GM23338 (cell line): ENCODE measurements around the gene HEBP1. TPM values are rescaled to one million over a fixed set of nuclear protein-coding genes. Genes with fewer than 3 reads are reported as not detected.

Experiments
- ATAC-seq: fragments of 200-7000 bp; cut with Tn5 transposase; 3 replicates; pipeline ENCODE4 v1.9.1; 2020
- DNase-seq: peaks from one replicate; pipeline ENCODE4 v3.0.0-alpha.2; 2015; ENCODE audit warnings: low spot score
- H2AFZ ChIP-seq: fragments of 200-600 bp; sonication (generic); 2 replicates; pipeline ENCODE4 v1.8.0; 2016; ENCODE audit warnings: antibody characterized with exemption, mild to moderate bottlenecking, moderate library complexity
- H3F3A ChIP-seq: fragments of 200-600 bp; sonication (generic); replicated peaks from 2 replicates; pipeline ENCODE4 v1.8.0; 2017; ENCODE audit warnings: antibody characterized with exemption, mixed run types, low read depth
- H3K27ac ChIP-seq: fragments of 200-600 bp; sonication (generic); 2 replicates; pipeline ENCODE4 v1.6.1; 2016; ENCODE audit warnings: low read depth
- H3K27me3 ChIP-seq: fragments of 200-600 bp; sonication (generic); 2 replicates; pipeline ENCODE4 v1.8.0; 2016; ENCODE audit warnings: mild to moderate bottlenecking, mixed run types, moderate library complexity; ENCODE audit not compliant: insufficient read depth
- H3K36me3 ChIP-seq: fragments of 200-600 bp; sonication (generic); 2 replicates; pipeline ENCODE4 v1.8.0; 2016; ENCODE audit warnings: mild to moderate bottlenecking; ENCODE audit not compliant: insufficient read depth
- H3K4me1 ChIP-seq: fragments of 200-600 bp; sonication (generic); 2 replicates; pipeline ENCODE4 v1.8.0; 2016; ENCODE audit warnings: mild to moderate bottlenecking, moderate library complexity; ENCODE audit not compliant: insufficient read depth
- H3K4me2 ChIP-seq: fragments of 200-600 bp; sonication (generic); 2 replicates; pipeline ENCODE4 v1.7.1; 2017; ENCODE audit warnings: mixed run types
- H3K4me3 ChIP-seq: fragments of 200-600 bp; sonication (generic); 2 replicates; pipeline ENCODE4 v1.6.1; 2016; ENCODE audit warnings: mixed run types
- H3K79me2 ChIP-seq: fragments of 200-600 bp; sonication (generic); replicated peaks from 2 replicates; pipeline ENCODE4 v1.8.0; 2017; ENCODE audit warnings: mild to moderate bottlenecking; ENCODE audit not compliant: insufficient read depth
- H3K9me2 ChIP-seq: fragments of 200-600 bp; sonication (generic); 2 replicates; pipeline ENCODE4 v1.8.0; 2017; ENCODE audit not compliant: insufficient read depth
- H4K20me1 ChIP-seq: fragments of 200-600 bp; sonication (generic); replicated peaks from 2 replicates; pipeline ENCODE4 v1.8.0; 2017; ENCODE audit warnings: mild to moderate bottlenecking; ENCODE audit not compliant: insufficient read depth
- H3K27ac Mint-ChIP-seq: 2 replicates; pipeline ENCODE4 v1.8.0; 2020; ENCODE audit warnings: inconsistent platforms, mild to moderate bottlenecking, moderate library complexity, mixed read lengths
- H3K27me3 Mint-ChIP-seq: 3 replicates; pipeline ENCODE4 v1.8.0; 2022; ENCODE audit warnings: low read depth, mild to moderate bottlenecking, moderate library complexity, mixed read lengths, inconsistent platforms; ENCODE audit not compliant: insufficient read depth, poor library complexity
- H3K36me3 Mint-ChIP-seq: 3 replicates; pipeline ENCODE4 v1.8.0; 2021; ENCODE audit warnings: low read depth, mild to moderate bottlenecking, inconsistent platforms, moderate library complexity, mixed read lengths
- H3K4me1 Mint-ChIP-seq: 3 replicates; pipeline ENCODE4 v1.8.0; 2020; ENCODE audit warnings: mild to moderate bottlenecking, inconsistent platforms, mixed read lengths
- H3K4me3 Mint-ChIP-seq: 3 replicates; pipeline ENCODE4 v1.8.0; 2021; ENCODE audit warnings: moderate library complexity, mild to moderate bottlenecking, inconsistent platforms, mixed read lengths
- H3K9me3 Mint-ChIP-seq: 3 replicates; pipeline ENCODE4 v1.8.0; 2020; ENCODE audit warnings: moderate library complexity, mild to moderate bottlenecking, inconsistent platforms, mixed read lengths
- CREB1 ChIP-seq: fragments of 250-450 bp; sonication (Bioruptor Pico); IDR thresholded peaks from 2 replicates; pipeline ENCODE4 v1.5.0; 2020; ENCODE audit warnings: low read depth, mild to moderate bottlenecking, moderate library complexity
- CTCF ChIP-seq, 2 experiments: fragments of 200-600 bp in 1 of 2; sonication (generic) in 1 of 2; conservative IDR thresholded peaks; 2 replicates each; pipeline versions ENCODE4 v1.5.1 to v1.6.1; 2016 to 2017; ENCODE audit warnings: antibody characterized with exemption in 2 of 2, low read depth in 2 of 2, mild to moderate bottlenecking in 2 of 2, moderate library complexity in 1 of 2
- ETS1 ChIP-seq: IDR thresholded peaks from 2 replicates; pipeline ENCODE4 v1.6.1; 2016; ENCODE audit warnings: antibody characterized with exemption
- EZH2 ChIP-seq: fragments of 200-600 bp; sonication (generic); IDR thresholded peaks from one replicate; pipeline ENCODE4 v1.8.0; 2017; ENCODE audit warnings: antibody characterized with exemption, mild to moderate bottlenecking, low read depth; ENCODE audit not compliant: unreplicated experiment
- JUNB ChIP-seq: IDR thresholded peaks from one replicate; pipeline ENCODE4 v1.6.1; 2016; ENCODE audit warnings: antibody characterized with exemption; ENCODE audit not compliant: unreplicated experiment
- NANOG ChIP-seq: IDR thresholded peaks from 2 replicates; pipeline ENCODE4 v1.6.1; 2016; ENCODE audit warnings: antibody characterized with exemption, borderline replicate concordance
- POLR2AphosphoS5 ChIP-seq: IDR thresholded peaks from 2 replicates; pipeline ENCODE4 v1.6.1; 2016; ENCODE audit warnings: antibody characterized with exemption, low read depth
- REST ChIP-seq: IDR thresholded peaks from one replicate; pipeline ENCODE4 v1.6.1; 2018; ENCODE audit warnings: antibody characterized with exemption; ENCODE audit not compliant: unreplicated experiment
- STAT1 ChIP-seq: IDR thresholded peaks from one replicate; pipeline ENCODE4 v1.6.1; 2016; ENCODE audit warnings: antibody characterized with exemption; ENCODE audit not compliant: unreplicated experiment
- ZNF114 ChIP-seq: fragments of 250-450 bp; sonication (Bioruptor Pico); IDR thresholded peaks from 2 replicates; pipeline ENCODE4 v1.5.0; 2020; ENCODE audit warnings: mild to moderate bottlenecking, moderate library complexity
- ZNF331 ChIP-seq: fragments of 250-450 bp; sonication (Bioruptor Pico); IDR thresholded peaks from 2 replicates; pipeline ENCODE4 v1.5.0; 2020; ENCODE audit warnings: low read depth, mild to moderate bottlenecking, moderate library complexity
- polyA plus RNA-seq: library from polyadenylated mRNA; unstranded; fragments of >200 nt; fragmentation: Nextera tagmentation; extraction: Ambion mirVana; gene quantifications from 2 replicates; pipeline ENCODE4 v1.2.1, GENCODE V29; 2016
- total RNA-seq: library from RNA; depleted of rRNA; stranded (reverse); fragments of >200 nt; shearing (Covaris generic); gene quantifications from 2 replicates; pipeline ENCODE4 v1.2.3, GENCODE V29; 2014
- TF ChIP-seq, protein P1 (sequence below): fragments of 250-450 bp; sonication (Bioruptor Pico); IDR thresholded peaks from 2 replicates; pipeline ENCODE4 v1.5.0; 2020; ENCODE audit warnings: mild to moderate bottlenecking, moderate library complexity

The HEBP1 gene
- total and polyA plus RNA-seq, 2 experiments from 2014 or later: 25.2 to 45.1 TPM

- TF ChIP-seq, protein P1, sequence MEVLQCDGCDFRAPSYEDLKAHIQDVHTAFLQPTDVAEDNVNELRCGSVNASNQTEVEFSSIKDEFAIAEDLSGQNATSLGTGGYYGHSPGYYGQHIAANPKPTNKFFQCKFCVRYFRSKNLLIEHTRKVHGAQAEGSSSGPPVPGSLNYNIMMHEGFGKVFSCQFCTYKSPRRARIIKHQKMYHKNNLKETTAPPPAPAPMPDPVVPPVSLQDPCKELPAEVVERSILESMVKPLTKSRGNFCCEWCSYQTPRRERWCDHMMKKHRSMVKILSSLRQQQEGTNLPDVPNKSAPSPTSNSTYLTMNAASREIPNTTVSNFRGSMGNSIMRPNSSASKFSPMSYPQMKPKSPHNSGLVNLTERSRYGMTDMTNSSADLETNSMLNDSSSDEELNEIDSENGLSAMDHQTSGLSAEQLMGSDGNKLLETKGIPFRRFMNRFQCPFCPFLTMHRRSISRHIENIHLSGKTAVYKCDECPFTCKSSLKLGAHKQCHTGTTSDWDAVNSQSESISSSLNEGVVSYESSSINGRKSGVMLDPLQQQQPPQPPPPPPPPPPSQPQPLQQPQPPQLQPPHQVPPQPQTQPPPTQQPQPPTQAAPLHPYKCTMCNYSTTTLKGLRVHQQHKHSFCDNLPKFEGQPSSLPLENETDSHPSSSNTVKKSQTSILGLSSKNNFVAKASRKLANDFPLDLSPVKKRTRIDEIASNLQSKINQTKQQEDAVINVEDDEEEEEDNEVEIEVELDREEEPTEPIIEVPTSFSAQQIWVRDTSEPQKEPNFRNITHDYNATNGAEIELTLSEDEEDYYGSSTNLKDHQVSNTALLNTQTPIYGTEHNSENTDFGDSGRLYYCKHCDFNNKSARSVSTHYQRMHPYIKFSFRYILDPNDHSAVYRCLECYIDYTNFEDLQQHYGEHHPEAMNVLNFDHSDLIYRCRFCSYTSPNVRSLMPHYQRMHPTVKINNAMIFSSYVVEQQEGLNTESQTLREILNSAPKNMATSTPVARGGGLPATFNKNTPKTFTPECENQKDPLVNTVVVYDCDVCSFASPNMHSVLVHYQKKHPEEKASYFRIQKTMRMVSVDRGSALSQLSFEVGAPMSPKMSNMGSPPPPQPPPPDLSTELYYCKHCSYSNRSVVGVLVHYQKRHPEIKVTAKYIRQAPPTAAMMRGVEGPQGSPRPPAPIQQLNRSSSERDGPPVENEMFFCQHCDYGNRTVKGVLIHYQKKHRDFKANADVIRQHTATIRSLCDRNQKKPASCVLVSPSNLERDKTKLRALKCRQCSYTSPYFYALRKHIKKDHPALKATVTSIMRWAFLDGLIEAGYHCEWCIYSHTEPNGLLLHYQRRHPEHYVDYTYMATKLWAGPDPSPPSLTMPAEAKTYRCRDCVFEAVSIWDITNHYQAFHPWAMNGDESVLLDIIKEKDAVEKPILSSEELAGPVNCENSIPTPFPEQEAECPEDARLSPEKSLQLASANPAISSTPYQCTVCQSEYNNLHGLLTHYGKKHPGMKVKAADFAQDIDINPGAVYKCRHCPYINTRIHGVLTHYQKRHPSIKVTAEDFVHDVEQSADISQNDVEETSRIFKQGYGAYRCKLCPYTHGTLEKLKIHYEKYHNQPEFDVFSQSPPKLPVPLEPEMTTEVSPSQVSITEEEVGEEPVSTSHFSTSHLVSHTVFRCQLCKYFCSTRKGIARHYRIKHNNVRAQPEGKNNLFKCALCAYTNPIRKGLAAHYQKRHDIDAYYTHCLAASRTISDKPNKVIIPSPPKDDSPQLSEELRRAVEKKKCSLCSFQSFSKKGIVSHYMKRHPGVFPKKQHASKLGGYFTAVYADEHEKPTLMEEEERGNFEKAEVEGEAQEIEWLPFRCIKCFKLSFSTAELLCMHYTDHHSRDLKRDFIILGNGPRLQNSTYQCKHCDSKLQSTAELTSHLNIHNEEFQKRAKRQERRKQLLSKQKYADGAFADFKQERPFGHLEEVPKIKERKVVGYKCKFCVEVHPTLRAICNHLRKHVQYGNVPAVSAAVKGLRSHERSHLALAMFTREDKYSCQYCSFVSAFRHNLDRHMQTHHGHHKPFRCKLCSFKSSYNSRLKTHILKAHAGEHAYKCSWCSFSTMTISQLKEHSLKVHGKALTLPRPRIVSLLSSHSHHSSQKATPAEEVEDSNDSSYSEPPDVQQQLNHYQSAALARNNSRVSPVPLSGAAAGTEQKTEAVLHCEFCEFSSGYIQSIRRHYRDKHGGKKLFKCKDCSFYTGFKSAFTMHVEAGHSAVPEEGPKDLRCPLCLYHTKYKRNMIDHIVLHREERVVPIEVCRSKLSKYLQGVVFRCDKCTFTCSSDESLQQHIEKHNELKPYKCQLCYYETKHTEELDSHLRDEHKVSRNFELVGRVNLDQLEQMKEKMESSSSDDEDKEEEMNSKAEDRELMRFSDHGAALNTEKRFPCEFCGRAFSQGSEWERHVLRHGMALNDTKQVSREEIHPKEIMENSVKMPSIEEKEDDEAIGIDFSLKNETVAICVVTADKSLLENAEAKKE: no peak
- TF ChIP-seq STAT1 (no peak), NANOG (no peak)
Measured at GRCh38 chr12:13022851-13023271, 22.8 kb upstream of the HEBP1 start (continued).

DNA sequence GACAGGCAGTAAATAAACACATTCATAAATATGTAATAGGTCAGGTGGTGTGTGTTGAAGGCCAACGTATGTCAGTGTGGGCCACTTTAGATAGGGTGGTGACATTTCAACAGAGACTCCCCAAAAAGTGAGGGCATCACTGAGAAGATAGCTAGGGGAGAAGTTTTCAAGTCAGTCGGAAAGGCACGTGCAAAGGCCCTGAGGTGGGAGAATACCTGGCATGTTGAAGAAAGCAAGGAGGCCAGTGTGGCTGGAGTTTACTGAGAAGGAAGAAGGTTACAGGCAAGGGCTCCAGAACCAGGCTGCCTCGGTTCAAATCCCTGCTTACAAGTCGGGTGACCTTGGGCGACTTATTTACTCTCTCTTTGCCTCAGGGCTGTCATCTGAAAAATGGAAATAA, 11.0 kb upstream of the HEBP1 start:
- Histone ChIP-seq H3K4me2 (no peak overlapping the region), H4K20me1 (no peaks in the 10 kb centered on the region), H3K27me3 (no peaks in the 10 kb centered on the region), H3K9me2 (no peaks in the 10 kb centered on the region), H3K4me3 (no peak overlapping the region), H3K36me3 (no peaks in the 10 kb centered on the region), H3K79me2 (no peaks in the 10 kb centered on the region), H2AFZ (no peak overlapping the region), H3F3A (no peaks in the 10 kb centered on the region), H3K4me1 (peaks cover 11% of the 10 kb centered on the region), H3K27ac (no peak overlapping the region)
- Mint-ChIP-seq H3K4me1 (peaks cover 9% of the 10 kb centered on the region), H3K36me3 (no peaks in the 10 kb centered on the region), H3K4me3 (no peak overlapping the region), H3K9me3 (no peaks in the 10 kb centered on the region), H3K27ac (no peak overlapping the region), H3K27me3 (peaks cover 5% of the 10 kb centered on the region)
- no peak for DNase-seq
- ATAC-seq: no peak
- no peak for TF ChIP-seq ZNF114 (CRISPR knock-in tag)
- TF ChIP-seq CREB1 (CRISPR knock-in tag): no peak
- no peak for TF ChIP-seq REST
- TF ChIP-seq POLR2AphosphoS5: no peak
- TF ChIP-seq NANOG: no peak
- no peak for TF ChIP-seq CTCF (conservative IDR thresholded peaks at IDR 0.05; ENCODE audit: low read depth in 2 of 2)
- no peak for TF ChIP-seq STAT1
- no peak for TF ChIP-seq JUNB
- no peak for TF ChIP-seq ZNF331 (CRISPR knock-in tag)
- no peak for TF ChIP-seq ETS1
- TF ChIP-seq EZH2: no peak
